Natural killer cell treated with Interleukin-12 subunit alpha and Interleukin-12 subunit beta and Interleukin-15 and Interleukin-18, amount 100 ng/mL, for 72 hours (primary cell): ENCODE measurements around the gene KLHL17. TPM values are rescaled to one million over a fixed set of nuclear protein-coding genes. Genes with fewer than 3 reads are reported as not detected.

Source experiments
- ATAC-seq, 2 donors: fragments of 150-1000 bp; cut with Tn5 transposase in 1 of 2; sonication (Bioruptor Pico), chemical (Tn5 transposase) in 1 of 2; 2 replicates each; pipeline ENCODE4 v1.10.0; 2021
- DNase-seq: peaks from one replicate; pipeline ENCODE4 v3.0.0; 2022; ENCODE audit warnings: low spot score
- H3K27ac Mint-ChIP-seq, 2 donors: 1 replicate in 1 of 2; 2 replicates in 1 of 2; pipeline ENCODE4 v1.8.0; 2022; ENCODE audit warnings: mixed read lengths in 2 of 2, mild to moderate bottlenecking in 1 of 2, moderate library complexity in 1 of 2
- H3K27me3 Mint-ChIP-seq, 2 donors: 1 replicate in 1 of 2; 2 replicates in 1 of 2; pipeline ENCODE4 v1.8.0; 2022; ENCODE audit warnings: mixed read lengths in 2 of 2
- H3K36me3 Mint-ChIP-seq: one replicate; pipeline ENCODE4 v1.8.0; 2022; ENCODE audit warnings: mixed read lengths
- H3K4me1 Mint-ChIP-seq, 2 donors: 1 replicate in 1 of 2; 2 replicates in 1 of 2; pipeline ENCODE4 v1.8.0; 2022; ENCODE audit warnings: low read depth in 2 of 2, mixed read lengths in 2 of 2, mild to moderate bottlenecking in 1 of 2
- H3K4me3 Mint-ChIP-seq: one replicate; pipeline ENCODE4 v1.8.0; 2022; ENCODE audit warnings: mixed read lengths
- H3K9me3 Mint-ChIP-seq: 2 replicates; pipeline ENCODE4 v1.8.0; 2022; ENCODE audit warnings: mixed read lengths
- total RNA-seq, 2 donors: library from RNA; stranded (reverse); gene quantifications; one replicate each; pipeline ENCODE4 v1.2.3, GENCODE V29; 2022

KLHL17 gene
- total RNA-seq, 2 donors from 2014 or later: 19.0 to 27.9 TPM

DNA sequence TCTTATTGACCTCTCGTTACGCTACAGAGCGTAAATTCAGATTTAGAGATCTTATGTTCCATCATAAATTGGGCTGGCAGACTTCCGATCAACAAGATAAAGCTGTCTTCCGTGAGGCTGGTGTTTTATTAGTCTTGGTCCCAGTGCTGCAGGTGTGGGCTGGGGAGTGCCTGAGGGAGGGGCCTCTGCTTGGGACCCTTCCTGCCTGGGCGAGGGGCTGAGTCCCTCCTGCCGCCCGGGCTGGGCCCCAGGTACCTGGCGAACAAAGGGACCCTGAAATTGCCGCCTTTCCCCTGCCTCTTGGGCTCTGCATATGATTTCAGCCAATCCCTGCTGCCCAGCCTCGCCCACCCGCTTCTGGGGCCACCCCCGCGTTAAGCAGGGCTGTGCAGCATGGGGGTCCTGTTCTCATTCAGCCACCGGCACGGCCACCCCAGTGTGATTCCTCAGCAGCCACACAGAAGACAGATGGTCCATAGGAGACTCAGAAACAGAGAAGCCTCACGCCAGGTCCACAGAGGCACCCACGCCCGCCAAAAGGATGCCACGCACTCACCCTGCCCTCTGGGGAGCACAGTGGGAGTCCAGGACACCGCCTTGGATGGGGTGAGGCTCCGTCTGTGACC is 42.8 kb upstream of the KLHL17 start:
- H3K27ac Mint-ChIP-seq: no peak overlapping the region
- H3K36me3 Mint-ChIP-seq: no peaks in the 10 kb centered on the region
- no peak overlapping the region for H3K4me3 Mint-ChIP-seq
- peaks cover 4 to 10% of the 10 kb centered on the region in 2 donors for H3K4me1 Mint-ChIP-seq
- H3K27me3 Mint-ChIP-seq: peaks cover 9 to 26% of the 10 kb centered on the region in 2 donors
- no peak for DNase-seq
- no peak for ATAC-seq
- no peaks in the 10 kb centered on the region for H3K9me3 Mint-ChIP-seq

DNA sequence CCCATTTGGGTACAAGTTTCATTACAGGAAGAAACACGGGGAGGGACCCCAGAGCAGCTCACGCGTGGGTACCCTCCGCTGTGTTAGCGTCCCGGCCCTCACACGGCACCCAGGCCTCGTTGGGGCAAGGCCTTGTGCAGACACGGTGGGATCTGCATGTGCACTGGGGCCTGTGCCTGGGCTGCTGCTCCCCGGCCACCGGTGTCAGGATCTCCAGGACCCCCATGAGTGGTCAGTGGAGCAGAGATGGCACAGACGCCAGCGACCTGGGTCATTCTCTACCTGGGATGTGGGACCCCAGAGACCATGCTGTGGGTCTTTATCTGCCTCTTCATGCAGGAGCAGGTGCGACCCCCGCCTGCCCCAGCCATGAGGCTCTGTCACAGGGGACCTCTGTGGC is 42.0 kb upstream of the KLHL17 start:
- H3K36me3 Mint-ChIP-seq: no peaks in the 10 kb centered on the region
- H3K27ac Mint-ChIP-seq: no peak overlapping the region
- H3K27me3 Mint-ChIP-seq: peaks cover 6 to 27% of the 10 kb centered on the region in 2 donors
- no peak for ATAC-seq
- no peak for DNase-seq
- H3K4me3 Mint-ChIP-seq: no peak overlapping the region
- H3K9me3 Mint-ChIP-seq: no peaks in the 10 kb centered on the region
- H3K4me1 Mint-ChIP-seq: peaks cover 4 to 11% of the 10 kb centered on the region in 2 donors

DNA sequence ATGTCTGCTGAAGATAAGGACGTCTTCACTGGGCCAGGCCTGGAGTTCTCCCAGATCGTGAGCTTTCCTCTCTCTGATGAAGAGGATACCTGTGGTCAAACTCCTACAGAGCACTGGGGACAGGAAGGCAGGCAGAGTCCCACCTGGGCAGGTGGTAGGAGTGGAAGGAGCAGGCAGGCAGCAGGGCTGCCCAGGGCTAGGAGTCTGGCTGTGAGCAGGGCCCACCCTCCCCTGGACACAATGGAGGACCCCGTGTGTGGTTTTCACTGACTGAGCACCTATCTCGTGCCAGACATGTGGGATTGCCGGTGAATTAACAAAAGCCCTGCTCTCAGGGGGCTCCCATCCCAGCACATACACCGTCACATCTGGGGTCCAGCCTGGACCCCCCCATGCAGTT is 41.5 kb upstream of the KLHL17 start:
- Mint-ChIP-seq H3K4me1 (peaks cover 4 to 12% of the 10 kb centered on the region in 2 donors), H3K36me3 (no peaks in the 10 kb centered on the region), H3K27ac (no peak overlapping the region), H3K9me3 (no peaks in the 10 kb centered on the region), H3K27me3 (peaks cover 6 to 28% of the 10 kb centered on the region in 2 donors), H3K4me3 (no peak overlapping the region)
- ATAC-seq: no peak
- DNase-seq: no peak

GRCh38 chr1:919271-919872 is 41.0 kb upstream of the KLHL17 start:
- DNase-seq (no peak), ATAC-seq (no peak)
- H3K4me1 Mint-ChIP-seq: peaks cover 4 to 12% of the 10 kb centered on the region in 2 donors
- no peak overlapping the region for H3K4me3 Mint-ChIP-seq
- H3K27me3 Mint-ChIP-seq: peaks cover 6 to 28% of the 10 kb centered on the region in 2 donors
- no peak overlapping the region for H3K27ac Mint-ChIP-seq
- no peaks in the 10 kb centered on the region for H3K9me3 Mint-ChIP-seq
- no peaks in the 10 kb centered on the region for H3K36me3 Mint-ChIP-seq

DNA sequence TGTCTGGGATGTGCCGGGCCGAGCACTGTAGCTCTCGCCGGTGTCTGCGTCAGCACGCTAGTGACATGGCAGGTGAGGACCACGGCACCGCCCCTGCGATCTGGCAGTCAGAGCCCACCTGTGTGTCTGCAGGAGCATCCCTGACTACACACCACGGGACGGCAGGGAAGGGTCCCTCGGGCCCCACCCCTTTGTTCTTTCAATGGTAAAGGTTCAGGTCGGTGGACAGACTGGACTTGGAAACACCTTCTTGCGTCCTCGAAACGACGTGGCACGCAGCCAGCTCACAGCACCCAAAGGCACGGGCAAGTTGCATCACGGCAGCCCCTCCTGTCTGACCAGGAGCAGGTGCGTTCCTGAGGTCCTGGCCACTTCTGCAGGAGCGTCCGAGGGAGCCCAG is 40.4 kb upstream of the KLHL17 start:
- no peaks in the 10 kb centered on the region for H3K36me3 Mint-ChIP-seq
- H3K27ac Mint-ChIP-seq: no peak overlapping the region
- peaks cover 4 to 12% of the 10 kb centered on the region in 2 donors for H3K4me1 Mint-ChIP-seq
- ATAC-seq (no peak), DNase-seq (no peak)
- peaks cover 6 to 27% of the 10 kb centered on the region in 2 donors for H3K27me3 Mint-ChIP-seq
- H3K9me3 Mint-ChIP-seq: no peaks in the 10 kb centered on the region
- H3K4me3 Mint-ChIP-seq: no peak overlapping the region

GRCh38 chr1:920521-920920 is 39.9 kb upstream of the KLHL17 start:
- Mint-ChIP-seq H3K4me1 (peaks cover 4 to 12% of the 10 kb centered on the region in 2 donors), H3K4me3 (no peak overlapping the region), H3K27me3 (peaks cover 6 to 24% of the 10 kb centered on the region in 2 donors), H3K27ac (no peak overlapping the region), H3K36me3 (no peaks in the 10 kb centered on the region), H3K9me3 (no peaks in the 10 kb centered on the region)
- ATAC-seq (no peak), DNase-seq (no peak)

- ATAC-seq: peak; percentile 67 to 68
- Mint-ChIP-seq H3K9me3 (no peaks in the 10 kb centered on the region), H3K27me3 (peaks cover 7 to 25% of the 10 kb centered on the region in 2 donors), H3K4me1 (peaks cover 4 to 12% of the 10 kb centered on the region in 2 donors), H3K36me3 (no peaks in the 10 kb centered on the region), H3K4me3 (peak overlapping the region; percentile 49), H3K27ac (no peak overlapping the region)
- DNase-seq: no peak
Observed at GRCh38 chr1:921011-921837, 39.2 kb upstream of the KLHL17 start.

- H3K27ac Mint-ChIP-seq: no peak within 1 kb of the TSS
- H3K9me3 Mint-ChIP-seq: no peaks in the 10 kb centered on the region
- H3K4me1 Mint-ChIP-seq: peaks cover 4 to 12% of the 10 kb centered on the region in 2 donors
- no peaks in the 10 kb centered on the region for H3K36me3 Mint-ChIP-seq
- ATAC-seq: peak; percentile 37 to 70
- peak; percentile 80 for DNase-seq
- peaks cover 13 to 27% of the 10 kb centered on the region in 2 donors for H3K27me3 Mint-ChIP-seq
- H3K4me3 Mint-ChIP-seq: peak within 1 kb of the TSS; percentile 62
Observed at GRCh38 chr1:923131-923990, 37.0 kb upstream of the KLHL17 start, which contains the start of gene SAMD11. TSS of gene SAMD11 (plus strand) at chr1:923923. CDS start at chr1:924432, 509 bp downstream.

- peaks cover 4 to 12% of the 10 kb centered on the region in 2 donors for H3K4me1 Mint-ChIP-seq
- no peak overlapping the region for H3K27ac Mint-ChIP-seq
- no peak for DNase-seq
- ATAC-seq: no peak
- no peak overlapping the region for H3K4me3 Mint-ChIP-seq
- H3K36me3 Mint-ChIP-seq: no peaks in the 10 kb centered on the region
- H3K27me3 Mint-ChIP-seq: peaks cover 13 to 24% of the 10 kb centered on the region in 2 donors
- H3K9me3 Mint-ChIP-seq: no peaks in the 10 kb centered on the region
Observed at GRCh38 chr1:923991-924655, 36.3 kb upstream of the KLHL17 start.

DNA sequence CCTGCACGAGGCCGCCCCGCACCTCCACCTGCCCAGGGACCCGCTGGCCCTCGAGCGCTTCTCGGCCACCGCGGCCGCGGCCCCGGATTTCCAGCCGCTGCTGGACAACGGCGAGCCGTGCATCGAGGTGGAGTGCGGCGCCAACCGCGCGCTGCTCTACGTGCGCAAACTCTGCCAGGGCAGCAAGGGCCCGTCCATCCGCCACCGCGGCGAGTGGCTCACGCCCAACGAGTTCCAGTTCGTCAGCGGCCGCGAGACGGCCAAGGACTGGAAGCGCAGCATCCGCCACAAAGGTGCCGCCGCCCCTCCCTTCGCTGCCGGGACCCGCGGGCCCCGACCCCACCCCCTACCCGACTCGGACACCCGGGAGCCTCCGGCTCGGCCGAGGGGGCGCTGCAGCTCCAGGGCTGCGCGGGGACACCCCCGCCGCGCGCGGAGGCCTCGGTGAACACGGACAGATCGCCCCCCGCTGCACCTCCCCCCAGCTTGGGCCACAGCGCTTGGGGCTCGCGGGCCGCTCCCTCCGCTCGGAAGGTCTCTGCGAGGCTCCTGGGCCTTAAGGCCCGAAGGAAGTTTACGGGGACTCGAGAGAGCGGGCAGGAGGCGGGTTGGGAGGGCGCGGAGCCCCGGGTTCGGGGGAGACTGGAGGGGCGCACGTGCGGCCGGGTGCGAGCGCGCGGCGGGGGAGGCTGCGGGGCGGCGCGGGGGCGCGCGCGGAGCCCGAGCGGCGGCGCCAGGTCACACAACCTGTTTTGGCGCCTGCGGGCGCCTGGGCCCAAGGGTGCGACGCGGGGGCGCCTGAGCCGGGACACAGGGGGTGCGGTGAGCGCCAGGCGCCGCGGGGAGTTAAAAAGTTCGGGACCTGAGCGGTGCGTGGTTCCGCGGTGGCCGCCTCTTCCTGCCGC is 35.5 kb upstream of the KLHL17 start:
- Mint-ChIP-seq H3K27ac (no peak overlapping the region), H3K4me1 (peaks cover 4 to 12% of the 10 kb centered on the region in 2 donors), H3K36me3 (no peaks in the 10 kb centered on the region), H3K4me3 (no peak overlapping the region), H3K27me3 (peaks cover 13 to 24% of the 10 kb centered on the region in 2 donors), H3K9me3 (no peaks in the 10 kb centered on the region)
- no peak for ATAC-seq
- no peak for DNase-seq

DNA sequence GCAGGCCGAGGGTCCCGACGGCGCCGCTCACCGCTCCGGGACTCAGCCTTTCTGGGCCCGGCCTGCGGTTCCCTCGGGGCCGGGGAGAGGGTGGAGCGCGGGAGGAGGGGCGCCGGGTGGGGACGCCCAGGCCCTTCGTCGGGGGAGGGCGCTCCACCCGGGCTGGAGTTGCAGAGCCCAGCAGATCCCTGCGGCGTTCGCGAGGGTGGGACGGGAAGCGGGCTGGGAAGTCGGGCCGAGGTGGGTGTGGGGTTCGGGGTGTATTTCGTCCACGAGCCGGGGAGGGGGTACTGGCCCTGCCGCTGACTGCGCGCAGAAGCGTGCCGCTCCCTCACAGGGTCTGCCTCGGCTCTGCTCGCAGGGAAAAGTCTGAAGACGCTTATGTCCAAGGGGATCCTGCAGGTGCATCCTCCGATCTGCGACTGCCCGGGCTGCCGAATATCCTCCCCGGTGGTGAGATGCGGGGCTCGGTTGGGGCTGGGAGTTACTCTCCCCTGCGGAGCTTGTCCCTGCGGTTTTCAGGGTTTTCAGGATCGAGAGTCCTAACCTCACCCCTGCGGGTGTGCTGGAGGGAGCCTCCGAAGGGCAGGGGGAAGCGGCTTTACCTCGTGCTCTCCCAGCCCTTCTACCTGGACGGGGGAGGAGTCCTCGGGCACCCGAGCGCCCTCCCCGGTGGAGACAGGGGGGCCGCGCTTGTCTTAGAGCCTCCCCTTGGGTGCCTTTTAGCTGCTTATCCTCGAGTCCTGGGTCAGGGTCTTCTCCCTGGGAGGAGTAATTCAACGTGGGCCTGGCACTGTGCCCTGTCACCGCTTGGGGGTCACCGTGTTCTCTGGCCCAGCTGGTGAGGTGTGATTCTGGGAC is 34.6 kb upstream of the KLHL17 start:
- no peaks in the 10 kb centered on the region for H3K36me3 Mint-ChIP-seq
- peaks cover 4 to 8% of the 10 kb centered on the region in 2 donors for H3K4me1 Mint-ChIP-seq
- H3K27me3 Mint-ChIP-seq: peaks cover 13 to 18% of the 10 kb centered on the region in 2 donors

More for the DNA sequence above, 34.6 kb upstream of the KLHL17 start:
- no peaks in the 10 kb centered on the region for H3K9me3 Mint-ChIP-seq
- no peak overlapping the region for H3K4me3 Mint-ChIP-seq
- ATAC-seq (no peak), DNase-seq (no peak)
- no peak overlapping the region for H3K27ac Mint-ChIP-seq
